Keratinocyte (primary cell): ENCODE results near the gene TMEM176B. TPM values are rescaled to one million over a fixed set of nuclear protein-coding genes. Genes with fewer than 3 reads are reported as not detected.

Experiments used
- DNase-seq: peaks from one replicate; pipeline ENCODE4 v3.0.0-alpha.2; 2011; ENCODE audit warnings: low read depth, missing footprints, low spot score
- FAIRE-seq: peaks from 2 replicates; lab custom pipeline; 2011; peaks lifted over from hg19 to GRCh38; lab: Jason Lieb, UNC
- H2AFZ ChIP-seq: 2 replicates; pipeline ENCODE4 v1.6.0; 2012; ENCODE audit warnings: low read length, control low read depth, inconsistent platforms; ENCODE audit not compliant: control insufficient read depth
- H3K27ac ChIP-seq: 2 replicates; pipeline ENCODE4 v1.5.1; 2011; ENCODE audit warnings: low read length; ENCODE audit not compliant: control insufficient read depth, insufficient read depth
- H3K27me3 ChIP-seq: 3 replicates; pipeline ENCODE4 v1.6.0; 2011; ENCODE audit warnings: low read length; ENCODE audit not compliant: control insufficient read depth, insufficient read depth; ENCODE audit errors: extremely low read depth
- H3K36me3 ChIP-seq, 2 experiments: 2 replicates in 1 of 2; 3 replicates in 1 of 2; pipeline ENCODE4 v1.5.1; 2011; ENCODE audit warnings: low read length in 2 of 2, mild to moderate bottlenecking in 1 of 2; ENCODE audit not compliant: control insufficient read depth in 2 of 2, insufficient read depth in 2 of 2; ENCODE audit errors: extremely low read depth in 1 of 2
- H3K4me1 ChIP-seq: 3 replicates; pipeline ENCODE4 v1.5.1; 2011; ENCODE audit warnings: low read length; ENCODE audit not compliant: control insufficient read depth, insufficient read depth; ENCODE audit errors: extremely low read depth
- H3K4me2 ChIP-seq: 3 replicates; pipeline ENCODE4 v1.6.0; 2011; ENCODE audit warnings: low read depth, low read length; ENCODE audit not compliant: control insufficient read depth, insufficient read depth; ENCODE audit errors: extremely low read depth
- H3K4me3 ChIP-seq, 3 experiments: fragments of 200-600 bp in 1 of 3; sonication (generic) in 1 of 3; 2 replicates in 2 of 3; 3 replicates in 1 of 3; pipeline ENCODE4 v1.5.1; 2011 to 2016; ENCODE audit warnings: low read length in 3 of 3, mild to moderate bottlenecking in 3 of 3, control low read depth in 2 of 3, inconsistent platforms in 1 of 3, low read depth in 1 of 3, mixed read lengths in 1 of 3, mixed run types in 1 of 3, moderate library complexity in 1 of 3; ENCODE audit not compliant: control insufficient read depth in 2 of 3, insufficient read depth in 2 of 3; ENCODE audit errors: extremely low read depth in 1 of 3
- H3K79me2 ChIP-seq: 2 replicates; pipeline ENCODE4 v1.6.0; 2012; ENCODE audit warnings: low read length; ENCODE audit not compliant: control insufficient read depth, insufficient read depth
- H3K9ac ChIP-seq: 3 replicates; pipeline ENCODE4 v1.6.0; 2011; ENCODE audit warnings: low read length; ENCODE audit not compliant: control insufficient read depth, insufficient read depth; ENCODE audit errors: extremely low read depth
- H3K9me1 ChIP-seq: 3 replicates; pipeline ENCODE4 v1.6.0; 2011; ENCODE audit warnings: low read length; ENCODE audit not compliant: control insufficient read depth, insufficient read depth; ENCODE audit errors: extremely low read depth
- H3K9me3 ChIP-seq: 2 replicates; pipeline ENCODE4 v1.5.1; 2012; ENCODE audit warnings: low read depth, low read length; ENCODE audit not compliant: control insufficient read depth
- H4K20me1 ChIP-seq: 3 replicates; pipeline ENCODE4 v1.6.0; 2011; ENCODE audit warnings: low read length; ENCODE audit not compliant: control insufficient read depth, insufficient read depth; ENCODE audit errors: extremely low read depth
- CTCF ChIP-seq, 3 experiments: IDR thresholded peaks in 1 of 3; conservative IDR thresholded peaks in 1 of 3; optimal IDR thresholded peaks in 1 of 3; 2 replicates in 2 of 3; 3 replicates in 1 of 3; pipeline versions ENCODE3 to v1.5.1; 2011; ENCODE audit warnings: low read length in 3 of 3, mild to moderate bottlenecking in 3 of 3, moderate library complexity in 2 of 3, control low read depth in 1 of 3, inconsistent platforms in 1 of 3; ENCODE audit not compliant: insufficient read depth in 2 of 3; ENCODE audit errors: extremely low read depth in 1 of 3
- EZH2 ChIP-seq: IDR thresholded peaks from one replicate; pipeline ENCODE4 v1.6.1; 2012; ENCODE audit warnings: inconsistent platforms, mild to moderate bottlenecking, low read length, moderate library complexity
- dilution Hi-C: fragments of 300-500 bp; cut with MboI; formaldehyde crosslinking; loops from one replicate; pipeline ENCODE4 v1.7.0; 2020; ENCODE audit warnings: low sequenced_read_pairs; ENCODE audit not compliant: extremely low pct_ligation_motif_present
- polyA plus RNA-seq, 5 experiments: library from polyadenylated mRNA; depleted of rRNA in 3 of 5; stranded (reverse) in 3 of 5; stranded (forward) in 1 of 5; unstranded in 1 of 5; fragments of >200 nt; gene quantifications; 1 replicate in 1 of 5; 2 replicates in 3 of 5; 3 replicates in 1 of 5; pipeline versions ENCODE4 v1.2.1 to v1.2.3, GENCODE V29; 2011 to 2012; ENCODE audit warnings: missing spikeins in 2 of 5, low read depth in 1 of 5, low replicate concordance in 1 of 5

The TMEM176B gene
- polyA plus RNA-seq, 1 donor (not counting 4 experiments of a cell fraction or from before 2014, with no cell fraction given), result not detected

GRCh38 chr7:150800581-150801241, 547 bp upstream of the TMEM176B start, which contains the start of gene TMEM176A:
Gene TMEM176A, plus strand, starts transcription at chr7:150800769. Its CDS starts 782 bp downstream, at chr7:150801551.
- no peak within 1 kb of the TSS for H3K9ac ChIP-seq
- H3K79me2 ChIP-seq, result no peaks in the 10 kb centered on the region
- H4K20me1 ChIP-seq, result no peaks in the 10 kb centered on the region
- H3K27ac ChIP-seq, result no peak within 1 kb of the TSS
- no peak within 1 kb of the TSS for H3K4me2 ChIP-seq
- H3K27me3 ChIP-seq, result peaks cover 45% of the 10 kb centered on the region
- dilution Hi-C loops, result no loop called here
- no peak for FAIRE-seq
- H3K36me3 ChIP-seq, result no peaks in the 10 kb centered on the region
- no peak within 1 kb of the TSS for H2AFZ ChIP-seq
- DNase-seq, result no peak
- no peaks in the 10 kb centered on the region for H3K4me1 ChIP-seq
- no peaks in the 10 kb centered on the region for H3K9me1 ChIP-seq
- no peak within 1 kb of the TSS for H3K4me3 ChIP-seq
- no peak for TF ChIP-seq CTCF (optimal IDR thresholded peaks at IDR 0.05 in 1 of 3, IDR thresholded peaks at IDR 0.05 in 1 of 3, conservative IDR thresholded peaks at IDR 0.05 in 1 of 3; ENCODE audit: extremely low read depth in 1 of 3, insufficient read depth in 2 of 3, low read length in 3 of 3)
- peak; percentile 9 for TF ChIP-seq EZH2
- H3K9me3 ChIP-seq, result no peaks in the 10 kb centered on the region

- dilution Hi-C loops, result no loop called here
- H3K9me1 ChIP-seq, result no peaks in the 10 kb centered on the region
- FAIRE-seq, result no peak
Observed at GRCh38 chr7:150799156-150799555, 1.0 kb downstream of the TMEM176B start.

More at GRCh38 chr7:150799156-150799555, 1.0 kb downstream of the TMEM176B start:
- Histone ChIP-seq H3K4me1 (no peaks in the 10 kb centered on the region), H3K4me3 (no peak overlapping the region), H3K9me3 (no peaks in the 10 kb centered on the region), H2AFZ (no peak overlapping the region), H3K4me2 (no peak overlapping the region), H3K27ac (no peak overlapping the region), H3K79me2 (no peaks in the 10 kb centered on the region), H3K9ac (no peak overlapping the region), H3K27me3 (peaks cover 43% of the 10 kb centered on the region), H3K36me3 (no peaks in the 10 kb centered on the region), H4K20me1 (no peaks in the 10 kb centered on the region)
- DNase-seq, result no peak
- TF ChIP-seq CTCF (optimal IDR thresholded peaks at IDR 0.05 in 1 of 3, IDR thresholded peaks at IDR 0.05 in 1 of 3, conservative IDR thresholded peaks at IDR 0.05 in 1 of 3; ENCODE audit: extremely low read depth in 1 of 3, insufficient read depth in 2 of 3, low read length in 3 of 3), result no peak
- TF ChIP-seq EZH2, result no peak
